ENCODE measurements around the gene ZNF362. TPM values are rescaled to one million over a fixed set of nuclear protein-coding genes. Genes with fewer than 3 reads are reported as not detected.

The ZNF362 gene
- total and polyA plus RNA-seq, 2 of the 13 experiments (the other 11 are each of a cell fraction or from before 2014, with no cell fraction given): 8.3 to 14.2 TPM

DNA sequence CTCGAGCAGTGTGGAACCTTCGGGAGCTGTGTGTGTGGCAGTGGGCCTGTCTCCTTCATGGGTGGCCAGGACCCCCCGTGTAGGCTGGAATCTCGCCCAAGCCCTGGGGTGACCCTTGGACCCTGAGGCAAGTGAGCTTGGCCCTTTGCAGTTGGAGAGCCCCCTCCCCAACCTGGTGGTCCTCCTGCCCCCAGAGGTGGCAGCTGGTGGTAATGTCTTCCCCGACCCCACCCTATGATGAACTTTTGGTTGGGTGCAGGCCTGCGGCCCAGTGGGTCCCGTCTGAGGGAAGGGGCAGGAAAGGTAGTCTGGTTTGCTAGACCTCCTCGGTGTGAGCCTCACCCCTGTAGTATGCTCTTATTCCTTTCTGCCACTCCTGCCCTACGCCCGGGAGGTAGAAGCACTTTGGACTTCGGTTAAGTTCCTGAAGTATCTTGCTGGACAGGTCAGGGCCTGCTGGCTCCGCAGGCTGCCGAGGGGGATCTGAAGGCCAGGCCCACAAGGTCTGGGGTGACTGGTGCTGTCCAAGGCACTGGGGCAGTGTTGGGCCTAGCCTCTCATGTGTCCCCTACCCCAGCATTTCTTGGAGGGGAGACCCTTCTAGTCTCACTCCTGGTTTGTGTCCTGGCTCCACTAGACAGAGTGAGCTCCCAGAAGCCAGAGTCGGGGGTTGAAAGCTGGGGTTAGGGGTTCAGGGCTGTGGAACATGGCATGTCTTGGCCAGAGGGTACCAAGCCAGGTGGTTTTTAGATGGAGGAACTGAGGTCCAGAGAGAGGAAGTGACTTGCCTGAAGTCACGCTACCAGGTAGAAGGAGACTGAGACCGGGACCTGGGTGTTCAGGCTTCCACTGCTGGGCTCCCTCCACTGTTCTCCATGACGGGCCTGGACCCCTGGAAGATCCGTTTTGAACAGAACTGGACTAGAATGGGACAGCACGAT lies 1.8 kb downstream of the ZNF362 start (continued):
- TF ChIP-seq NR2F2 (IDR thresholded peaks at IDR 0.05; ENCODE audit: borderline replicate concordance, low read depth): peak; percentile 6; the same call in 1 of the 2 replicates
- TF ChIP-seq SP4 (CRISPR knock-in tag; IDR thresholded peaks at IDR 0.05): peak; percentile 61; the same call in 1 of the 2 replicates
- TF ChIP-seq NKX3-1 (CRISPR knock-in tag; IDR thresholded peaks at IDR 0.05): no peak
- TF ChIP-seq TAF1 (CRISPR knock-in tag; IDR thresholded peaks at IDR 0.05): peak; percentile 42; the same call in 1 of the 2 replicates
- no peak for TF ChIP-seq HDAC6 (IDR thresholded peaks at IDR 0.05; ENCODE audit: low read depth, low read length)
- no peak for TF ChIP-seq KDM3A (CRISPR knock-in tag; IDR thresholded peaks at IDR 0.05; ENCODE audit: low read depth)
- TF ChIP-seq TEAD3 (CRISPR knock-in tag; optimal IDR thresholded peaks at IDR 0.05; ENCODE audit: borderline replicate concordance): peak; percentile 46
- TF ChIP-seq HES4 (CRISPR knock-in tag; IDR thresholded peaks at IDR 0.05; ENCODE audit: borderline replicate concordance): no peak
- TF ChIP-seq EEA1 (CRISPR knock-in tag; IDR thresholded peaks at IDR 0.05; ENCODE audit: borderline replicate concordance): no peak
- peak; percentile 29; the same call in 1 of the 2 replicates for TF ChIP-seq RARA (CRISPR knock-in tag; IDR thresholded peaks at IDR 0.05)
- TF ChIP-seq, protein P1, sequence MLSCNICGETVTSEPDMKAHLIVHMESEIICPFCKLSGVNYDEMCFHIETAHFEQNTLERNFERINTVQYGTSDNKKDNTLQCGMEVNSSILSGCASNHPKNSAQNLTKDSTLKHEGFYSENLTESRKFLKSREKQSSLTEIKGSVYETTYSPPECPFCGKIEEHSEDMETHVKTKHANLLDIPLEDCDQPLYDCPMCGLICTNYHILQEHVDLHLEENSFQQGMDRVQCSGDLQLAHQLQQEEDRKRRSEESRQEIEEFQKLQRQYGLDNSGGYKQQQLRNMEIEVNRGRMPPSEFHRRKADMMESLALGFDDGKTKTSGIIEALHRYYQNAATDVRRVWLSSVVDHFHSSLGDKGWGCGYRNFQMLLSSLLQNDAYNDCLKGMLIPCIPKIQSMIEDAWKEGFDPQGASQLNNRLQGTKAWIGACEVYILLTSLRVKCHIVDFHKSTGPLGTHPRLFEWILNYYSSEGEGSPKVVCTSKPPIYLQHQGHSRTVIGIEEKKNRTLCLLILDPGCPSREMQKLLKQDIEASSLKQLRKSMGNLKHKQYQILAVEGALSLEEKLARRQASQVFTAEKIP (CRISPR knock-in tag; IDR thresholded peaks at IDR 0.05; ENCODE audit: borderline replicate concordance): no peak
- no peak for TF ChIP-seq EZH2 (conservative IDR thresholded peaks at IDR 0.05; ENCODE audit: low read depth, low read length)
- no peak for TF ChIP-seq NCOA2 (CRISPR knock-in tag; IDR thresholded peaks at IDR 0.05)
- TF ChIP-seq, protein P2, sequence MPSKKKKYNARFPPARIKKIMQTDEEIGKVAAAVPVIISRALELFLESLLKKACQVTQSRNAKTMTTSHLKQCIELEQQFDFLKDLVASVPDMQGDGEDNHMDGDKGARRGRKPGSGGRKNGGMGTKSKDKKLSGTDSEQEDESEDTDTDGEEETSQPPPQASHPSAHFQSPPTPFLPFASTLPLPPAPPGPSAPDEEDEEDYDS (CRISPR knock-in tag; IDR thresholded peaks at IDR 0.05): no peak
- no peak for TF ChIP-seq KLF15 (CRISPR knock-in tag; IDR thresholded peaks at IDR 0.05; ENCODE audit: borderline replicate concordance)
- TF ChIP-seq DPF2 (CRISPR knock-in tag; IDR thresholded peaks at IDR 0.05; ENCODE audit: borderline replicate concordance, low read depth): 0 out of 2 replicates have a peak, but pooled peaks have one; percentile 12
- TF ChIP-seq, protein P3, sequence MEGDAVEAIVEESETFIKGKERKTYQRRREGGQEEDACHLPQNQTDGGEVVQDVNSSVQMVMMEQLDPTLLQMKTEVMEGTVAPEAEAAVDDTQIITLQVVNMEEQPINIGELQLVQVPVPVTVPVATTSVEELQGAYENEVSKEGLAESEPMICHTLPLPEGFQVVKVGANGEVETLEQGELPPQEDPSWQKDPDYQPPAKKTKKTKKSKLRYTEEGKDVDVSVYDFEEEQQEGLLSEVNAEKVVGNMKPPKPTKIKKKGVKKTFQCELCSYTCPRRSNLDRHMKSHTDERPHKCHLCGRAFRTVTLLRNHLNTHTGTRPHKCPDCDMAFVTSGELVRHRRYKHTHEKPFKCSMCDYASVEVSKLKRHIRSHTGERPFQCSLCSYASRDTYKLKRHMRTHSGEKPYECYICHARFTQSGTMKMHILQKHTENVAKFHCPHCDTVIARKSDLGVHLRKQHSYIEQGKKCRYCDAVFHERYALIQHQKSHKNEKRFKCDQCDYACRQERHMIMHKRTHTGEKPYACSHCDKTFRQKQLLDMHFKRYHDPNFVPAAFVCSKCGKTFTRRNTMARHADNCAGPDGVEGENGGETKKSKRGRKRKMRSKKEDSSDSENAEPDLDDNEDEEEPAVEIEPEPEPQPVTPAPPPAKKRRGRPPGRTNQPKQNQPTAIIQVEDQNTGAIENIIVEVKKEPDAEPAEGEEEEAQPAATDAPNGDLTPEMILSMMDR (CRISPR knock-in tag; IDR thresholded peaks at IDR 0.05): 0 out of 2 replicates have a peak, but pooled peaks have one; percentile 4
- TF ChIP-seq, protein P4, sequence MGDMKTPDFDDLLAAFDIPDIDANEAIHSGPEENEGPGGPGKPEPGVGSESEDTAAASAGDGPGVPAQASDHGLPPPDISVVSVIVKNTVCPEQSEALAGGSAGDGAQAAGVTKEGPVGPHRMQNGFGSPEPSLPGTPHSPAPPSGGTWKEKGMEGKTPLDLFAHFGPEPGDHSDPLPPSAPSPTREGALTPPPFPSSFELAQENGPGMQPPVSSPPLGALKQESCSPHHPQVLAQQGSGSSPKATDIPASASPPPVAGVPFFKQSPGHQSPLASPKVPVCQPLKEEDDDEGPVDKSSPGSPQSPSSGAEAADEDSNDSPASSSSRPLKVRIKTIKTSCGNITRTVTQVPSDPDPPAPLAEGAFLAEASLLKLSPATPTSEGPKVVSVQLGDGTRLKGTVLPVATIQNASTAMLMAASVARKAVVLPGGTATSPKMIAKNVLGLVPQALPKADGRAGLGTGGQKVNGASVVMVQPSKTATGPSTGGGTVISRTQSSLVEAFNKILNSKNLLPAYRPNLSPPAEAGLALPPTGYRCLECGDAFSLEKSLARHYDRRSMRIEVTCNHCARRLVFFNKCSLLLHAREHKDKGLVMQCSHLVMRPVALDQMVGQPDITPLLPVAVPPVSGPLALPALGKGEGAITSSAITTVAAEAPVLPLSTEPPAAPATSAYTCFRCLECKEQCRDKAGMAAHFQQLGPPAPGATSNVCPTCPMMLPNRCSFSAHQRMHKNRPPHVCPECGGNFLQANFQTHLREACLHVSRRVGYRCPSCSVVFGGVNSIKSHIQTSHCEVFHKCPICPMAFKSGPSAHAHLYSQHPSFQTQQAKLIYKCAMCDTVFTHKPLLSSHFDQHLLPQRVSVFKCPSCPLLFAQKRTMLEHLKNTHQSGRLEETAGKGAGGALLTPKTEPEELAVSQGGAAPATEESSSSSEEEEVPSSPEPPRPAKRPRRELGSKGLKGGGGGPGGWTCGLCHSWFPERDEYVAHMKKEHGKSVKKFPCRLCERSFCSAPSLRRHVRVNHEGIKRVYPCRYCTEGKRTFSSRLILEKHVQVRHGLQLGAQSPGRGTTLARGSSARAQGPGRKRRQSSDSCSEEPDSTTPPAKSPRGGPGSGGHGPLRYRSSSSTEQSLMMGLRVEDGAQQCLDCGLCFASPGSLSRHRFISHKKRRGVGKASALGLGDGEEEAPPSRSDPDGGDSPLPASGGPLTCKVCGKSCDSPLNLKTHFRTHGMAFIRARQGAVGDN (CRISPR knock-in tag; IDR thresholded peaks at IDR 0.05): peak; percentile 87
- TF ChIP-seq ZSCAN22 (CRISPR knock-in tag; IDR thresholded peaks at IDR 0.05): peak; percentile 74; the same call in 1 of the 2 replicates
- no peak for TF ChIP-seq NAIF1 (CRISPR knock-in tag; IDR thresholded peaks at IDR 0.05; ENCODE audit: borderline replicate concordance)
- TF ChIP-seq SRF (IDR thresholded peaks at IDR 0.05; ENCODE audit: low read depth, low read length): no peak

Measured in HepG2 (cell line).